Activated T-cell treated with anti-CD3 and anti-CD28 coated beads, Interleukin-2, amount 50 U/mL, for 24 hours (primary cell): ENCODE measurements around the gene SUFU.

Source experiments
- DNase-seq: peaks from one replicate; pipeline ENCODE4 v3.0.0-alpha.2; 2020
- H3K27ac Mint-ChIP-seq: 2 replicates; pipeline ENCODE4 v1.8.0; 2020; ENCODE audit warnings: mild to moderate bottlenecking, mixed read lengths
- H3K27me3 Mint-ChIP-seq: 2 replicates; pipeline ENCODE4 v1.8.0; 2020; ENCODE audit warnings: mixed read lengths
- H3K36me3 Mint-ChIP-seq: 2 replicates; pipeline ENCODE4 v1.8.0; 2020; ENCODE audit warnings: low read depth, mixed read lengths
- H3K4me1 Mint-ChIP-seq: 2 replicates; pipeline ENCODE4 v1.8.0; 2020; ENCODE audit warnings: low read depth, mixed read lengths
- H3K4me3 Mint-ChIP-seq: 2 replicates; pipeline ENCODE4 v1.8.0; 2020; ENCODE audit warnings: mild to moderate bottlenecking, moderate library complexity, mixed read lengths
- H3K9me3 Mint-ChIP-seq: 2 replicates; pipeline ENCODE4 v1.8.0; 2020; ENCODE audit warnings: mixed read lengths

SUFU gene

GRCh38 chr10:102643336-102644065, 139.7 kb downstream of the SUFU start:
- Mint-ChIP-seq H3K4me1 (peaks cover 33% of the 10 kb centered on the region), H3K27ac (peak overlapping the region; percentile 93), H3K9me3 (no peaks in the 10 kb centered on the region), H3K4me3 (peak overlapping the region; percentile 85), H3K27me3 (no peaks in the 10 kb centered on the region), H3K36me3 (peaks cover 39% of the 10 kb centered on the region)
- DNase-seq = peak; percentile 82

- no peaks in the 10 kb centered on the region for H3K9me3 Mint-ChIP-seq
- H3K36me3 Mint-ChIP-seq = peaks cover 46% of the 10 kb centered on the region
- peak within 1 kb of the TSS; percentile 97 for H3K4me3 Mint-ChIP-seq
- no peaks in the 10 kb centered on the region for H3K27me3 Mint-ChIP-seq
- DNase-seq = peak; percentile 77
- H3K4me1 Mint-ChIP-seq = peaks cover 40% of the 10 kb centered on the region
- peak within 1 kb of the TSS; percentile 97 for H3K27ac Mint-ChIP-seq
Observed at GRCh38 chr10:102644066-102644645, 140.4 kb downstream of the SUFU start, which contains the start of gene TRIM8. Gene TRIM8, plus strand, starts transcription at chr10:102644479. Its CDS starts 139 bp downstream, at chr10:102644618.

GRCh38 chr10:102644646-102645387, 141.0 kb downstream of the SUFU start:
- H3K27ac Mint-ChIP-seq = peak overlapping the region; percentile 97
- no peaks in the 10 kb centered on the region for H3K27me3 Mint-ChIP-seq
- peaks cover 45% of the 10 kb centered on the region for H3K4me1 Mint-ChIP-seq
- H3K36me3 Mint-ChIP-seq = peaks cover 47% of the 10 kb centered on the region
- DNase-seq = peak; percentile 86
- peak overlapping the region; percentile 97 for H3K4me3 Mint-ChIP-seq
- H3K9me3 Mint-ChIP-seq = no peaks in the 10 kb centered on the region

- Mint-ChIP-seq H3K27me3 (no peaks in the 10 kb centered on the region), H3K9me3 (no peaks in the 10 kb centered on the region), H3K4me1 (peaks cover 49% of the 10 kb centered on the region), H3K27ac (peak overlapping the region; percentile 97), H3K36me3 (peaks cover 47% of the 10 kb centered on the region), H3K4me3 (peak overlapping the region; percentile 97)
- DNase-seq = no peak
Observed at GRCh38 chr10:102645388-102645740, 141.6 kb downstream of the SUFU start.

- Mint-ChIP-seq H3K4me1 (peaks cover 55% of the 10 kb centered on the region), H3K36me3 (peaks cover 50% of the 10 kb centered on the region), H3K9me3 (no peaks in the 10 kb centered on the region), H3K27ac (peak overlapping the region; percentile 97), H3K27me3 (no peaks in the 10 kb centered on the region), H3K4me3 (peak overlapping the region; percentile 97)
- DNase-seq = peak; percentile 86
Observed at GRCh38 chr10:102645741-102646609, 142.2 kb downstream of the SUFU start.

GRCh38 chr10:102646610-102647442, 143.1 kb downstream of the SUFU start:
- H3K4me1 Mint-ChIP-seq = peaks cover 58% of the 10 kb centered on the region
- no peaks in the 10 kb centered on the region for H3K9me3 Mint-ChIP-seq
- H3K36me3 Mint-ChIP-seq = peaks cover 55% of the 10 kb centered on the region
- peak; percentile 69 for DNase-seq
- H3K27me3 Mint-ChIP-seq = no peaks in the 10 kb centered on the region
- peak overlapping the region; percentile 97 for H3K27ac Mint-ChIP-seq
- H3K4me3 Mint-ChIP-seq = peak overlapping the region; percentile 97

- H3K27me3 Mint-ChIP-seq = no peaks in the 10 kb centered on the region
- H3K9me3 Mint-ChIP-seq = no peaks in the 10 kb centered on the region
- peak overlapping the region; percentile 97 for H3K27ac Mint-ChIP-seq
- peak overlapping the region; percentile 97 for H3K4me3 Mint-ChIP-seq
- H3K36me3 Mint-ChIP-seq = peaks cover 62% of the 10 kb centered on the region
- peaks cover 65% of the 10 kb centered on the region for H3K4me1 Mint-ChIP-seq
- DNase-seq = no peak
Observed at GRCh38 chr10:102647443-102648268, 143.9 kb downstream of the SUFU start.

GRCh38 chr10:102648269-102648888, 144.6 kb downstream of the SUFU start:
- Mint-ChIP-seq H3K9me3 (no peaks in the 10 kb centered on the region), H3K36me3 (peaks cover 69% of the 10 kb centered on the region), H3K27ac (peak overlapping the region; percentile 97), H3K4me1 (peaks cover 71% of the 10 kb centered on the region), H3K4me3 (peak overlapping the region; percentile 97), H3K27me3 (no peaks in the 10 kb centered on the region)
- DNase-seq = no peak

GRCh38 chr10:102648889-102649796, 145.4 kb downstream of the SUFU start:
- no peaks in the 10 kb centered on the region for H3K27me3 Mint-ChIP-seq
- peak overlapping the region; percentile 97 for H3K27ac Mint-ChIP-seq
- peak; percentile 57 for DNase-seq
- H3K4me3 Mint-ChIP-seq = peak overlapping the region; percentile 97
- peaks cover 77% of the 10 kb centered on the region for H3K36me3 Mint-ChIP-seq
- peaks cover 76% of the 10 kb centered on the region for H3K4me1 Mint-ChIP-seq
- H3K9me3 Mint-ChIP-seq = no peaks in the 10 kb centered on the region

GRCh38 chr10:102649797-102650654, 146.3 kb downstream of the SUFU start:
- Mint-ChIP-seq H3K4me1 (peaks cover 79% of the 10 kb centered on the region), H3K9me3 (no peaks in the 10 kb centered on the region), H3K27ac (peak overlapping the region; percentile 95), H3K4me3 (peak overlapping the region; percentile 36), H3K27me3 (no peaks in the 10 kb centered on the region), H3K36me3 (peaks cover 80% of the 10 kb centered on the region)
- DNase-seq = no peak
